Measurements from ENCODE around the gene OR52B2. TPM values are rescaled to one million over a fixed set of nuclear protein-coding genes. Genes with fewer than 3 reads are reported as not detected.
A peak's percentile ranks its signal among the peaks of the same experiment; 100 is the strongest.

The OR52B2 gene
- not detected for total RNA-seq

GRCh38 chr11:6170226-6170625 is at the start of gene OR52B2:
Gene OR52B2, minus strand, starts transcription at chr11:6170326. Its CDS starts 0 bp downstream, at chr11:6170326.
- DNase-seq = no peak

GRCh38 chr11:6219359-6219758 is 49.2 kb upstream of the OR52B2 start:
- DNase-seq = no peak

- no peak for DNase-seq
Measured at GRCh38 chr11:6217722-6218121, 47.6 kb upstream of the OR52B2 start.

GRCh38 chr11:6216501-6216900 is 46.4 kb upstream of the OR52B2 start:
- no peak for DNase-seq

- no peak for DNase-seq
Measured at GRCh38 chr11:6214530-6214929, 44.4 kb upstream of the OR52B2 start.

GRCh38 chr11:6210274-6210955 is 40.3 kb upstream of the OR52B2 start:
- no peak for DNase-seq

- no peak for DNase-seq
Measured at GRCh38 chr11:6209801-6210200, 39.7 kb upstream of the OR52B2 start.

GRCh38 chr11:6206456-6207180 is 36.5 kb upstream of the OR52B2 start:
- DNase-seq = no peak

GRCh38 chr11:6205366-6205765 is 35.2 kb upstream of the OR52B2 start, which contains the start of gene C11orf42:
Gene C11orf42, plus strand, starts transcription at chr11:6205557. Its CDS starts 59 bp downstream, at chr11:6205616.
- no peak for DNase-seq

GRCh38 chr11:6204706-6205105 is 34.6 kb upstream of the OR52B2 start:
- DNase-seq = no peak

GRCh38 chr11:6203327-6203726 is 33.2 kb upstream of the OR52B2 start:
- DNase-seq = no peak

- DNase-seq = no peak
Measured at GRCh38 chr11:6202041-6202440, 31.9 kb upstream of the OR52B2 start.

- DNase-seq = no peak
Measured at GRCh38 chr11:6201481-6201880, 31.4 kb upstream of the OR52B2 start.

GRCh38 chr11:6200975-6201374 is 30.8 kb upstream of the OR52B2 start:
- DNase-seq = peak; percentile 5

- no peak for DNase-seq
Measured at GRCh38 chr11:6199174-6199810, 29.2 kb upstream of the OR52B2 start, which contains the start of gene OR52W1. Gene OR52W1, plus strand, starts transcription at chr11:6199224. Its CDS starts 0 bp downstream, at chr11:6199224.

- DNase-seq = no peak
Measured at GRCh38 chr11:6197466-6198200, 27.5 kb upstream of the OR52B2 start.

GRCh38 chr11:6196396-6196795 is 26.3 kb upstream of the OR52B2 start:
- no peak for DNase-seq

GRCh38 chr11:6194065-6194581 is 24.0 kb upstream of the OR52B2 start:
- DNase-seq = no peak

- DNase-seq = no peak
Measured at GRCh38 chr11:6191742-6192141, 21.6 kb upstream of the OR52B2 start.

GRCh38 chr11:6175440-6175839 is 5.3 kb upstream of the OR52B2 start:
- no peak for DNase-seq

GRCh38 chr11:6156628-6157359 is 13.3 kb downstream of the OR52B2 start:
- no peak for DNase-seq

- DNase-seq = no peak
Measured at GRCh38 chr11:6152126-6152525, 18.0 kb downstream of the OR52B2 start.

Measured in tongue (tissue), 2 donors.